GM12878 (cell line): ENCODE measurements around the gene STK39. TPM values are rescaled to one million over a fixed set of nuclear protein-coding genes. Genes with fewer than 3 reads are reported as not detected.

Experiments
- ATAC-seq: fragments of 200-7000 bp; cut with Tn5 transposase; 3 replicates; pipeline ENCODE4 v1.9.1; 2020; ENCODE audit warnings: mild to moderate bottlenecking, moderate library complexity
- BruUV-seq: library from RNA; stranded (reverse); fragments of 400-500 nt; replicated peaks from 2 replicates; lab custom pipeline; 2021; lab: Mats Ljungman, UMichigan
- CTCF ChIA-PET: fragments of 300-600 bp; sonication (Branson Sonifier 250); formaldehyde crosslinking; extraction: SDS; loops from one replicate; lab custom pipeline; 2021; ENCODE audit warnings: inconsistent platforms; lab: Yijun Ruan, JAX
- POLR2A ChIA-PET: fragments of 350-600 bp; formaldehyde crosslinking; extraction: SDS; loops from one replicate; lab custom pipeline; 2021; ENCODE audit warnings: inconsistent platforms; lab: Charles Lee
- RAD21 ChIA-PET: fragments of 300-600 bp; sonication (Branson Sonifier 250); formaldehyde crosslinking; loops from one replicate; lab custom pipeline; 2023; ENCODE audit warnings: antibody characterized with exemption; ENCODE audit not compliant: unreplicated experiment; lab: Charles Lee
- SMC1A ChIA-PET: fragments of 300-600 bp; sonication (Branson Sonifier 250); formaldehyde crosslinking; loops from one replicate; lab custom pipeline; 2023; ENCODE audit not compliant: unreplicated experiment, uncharacterized antibody; lab: Charles Lee
- DNase-seq: peaks from one replicate; pipeline ENCODE4 v3.0.0-alpha.2; 2011; ENCODE audit warnings: low read depth, low spot score
- FAIRE-seq: peaks from 3 replicates; lab custom pipeline; 2011; peaks lifted over from hg19 to GRCh38; lab: Jason Lieb, UNC
- H2AFZ ChIP-seq: 2 replicates; pipeline ENCODE4 v1.6.0; 2011; ENCODE audit warnings: low read depth, low read length, control low read depth; ENCODE audit not compliant: control insufficient read depth
- H3K27ac ChIP-seq: 2 replicates; pipeline ENCODE4 v1.5.1; 2011; ENCODE audit warnings: control low read depth; ENCODE audit not compliant: control insufficient read depth, insufficient read depth
- H3K27me3 ChIP-seq, 2 experiments: replicated peaks in 1 of 2; 2 replicates each; pipeline versions ENCODE4 v1.6.0 to v1.6.1; 2011; ENCODE audit warnings: low read length in 1 of 2; ENCODE audit not compliant: control insufficient read depth in 2 of 2, insufficient read depth in 2 of 2
- H3K36me3 ChIP-seq, 2 experiments: 2 replicates each; pipeline ENCODE4 v1.5.1; 2011; ENCODE audit warnings: low read length in 1 of 2; ENCODE audit not compliant: control insufficient read depth in 2 of 2, insufficient read depth in 2 of 2
- H3K4me1 ChIP-seq: 2 replicates; pipeline ENCODE4 v1.6.1; 2011; ENCODE audit warnings: mild to moderate bottlenecking, low read length, moderate library complexity, mixed read lengths; ENCODE audit not compliant: control insufficient read depth, insufficient read depth
- H3K4me2 ChIP-seq: 2 replicates; pipeline ENCODE4 v1.6.0; 2011; ENCODE audit warnings: control low read depth; ENCODE audit not compliant: control insufficient read depth, insufficient read depth
- H3K4me3 ChIP-seq: fragments of 200-600 bp; sonication (generic); 2 replicates; pipeline ENCODE4 v1.5.1; 2016
- H3K79me2 ChIP-seq: 2 replicates; pipeline ENCODE4 v1.6.0; 2011; ENCODE audit warnings: low read length; ENCODE audit not compliant: control insufficient read depth, insufficient read depth
- H3K9ac ChIP-seq: 2 replicates; pipeline ENCODE4 v1.8.0; 2011; ENCODE audit warnings: low read length, control low read depth, mixed read lengths; ENCODE audit not compliant: control insufficient read depth, insufficient read depth
- H3K9me3 ChIP-seq: replicated peaks from 3 replicates; pipeline ENCODE4 v1.5.1; 2011; ENCODE audit warnings: mild to moderate bottlenecking, low read length; ENCODE audit not compliant: control insufficient read depth, insufficient read depth
- H4K20me1 ChIP-seq: 2 replicates; pipeline ENCODE4 v1.6.0; 2011; ENCODE audit not compliant: control insufficient read depth, insufficient read depth
- CEBPZ ChIP-seq: fragments of 150-350 bp; IDR thresholded peaks from 2 replicates; pipeline ENCODE4 v1.6.1; 2016; ENCODE audit warnings: low read depth, low read length
- CREB1 ChIP-seq: IDR thresholded peaks from 2 replicates; pipeline ENCODE4 v1.6.1; 2012; ENCODE audit warnings: low read depth, mild to moderate bottlenecking, inconsistent platforms
- EGR1 ChIP-seq, 2 experiments: IDR thresholded peaks; 1 replicate in 1 of 2; 2 replicates in 1 of 2; pipeline ENCODE4 v1.6.1; 2011 to 2012; ENCODE audit warnings: low read depth in 2 of 2, low read length in 2 of 2, borderline replicate concordance in 1 of 2, mild to moderate bottlenecking in 1 of 2, moderate library complexity in 1 of 2
- KAT2A ChIP-seq: conservative IDR thresholded peaks from 2 replicates; pipeline ENCODE4 v1.6.1; 2011; ENCODE audit warnings: low read depth, low read length; ENCODE audit not compliant: control insufficient read depth
- PAX5 ChIP-seq: IDR thresholded peaks from 2 replicates; pipeline ENCODE4 v1.6.1; 2011; ENCODE audit warnings: low read depth, low read length, borderline replicate concordance
- PML ChIP-seq: IDR thresholded peaks from 2 replicates; pipeline ENCODE4 v1.6.1; 2012; ENCODE audit warnings: low read length, inconsistent platforms
- REST ChIP-seq: IDR thresholded peaks from 2 replicates; pipeline ENCODE4 v1.6.1; 2012; ENCODE audit warnings: mild to moderate bottlenecking, low read depth, low read length
- SMARCA5 ChIP-seq: fragments of 450-650 bp; IDR thresholded peaks from 2 replicates; pipeline ENCODE4 v1.6.1; 2017; ENCODE audit warnings: mild to moderate bottlenecking
- WGBS: methylation state at CpG from one replicate; pipeline ENCODE4 v1.1.6; 2016; ENCODE audit warnings: low lambda C conversion rate; ENCODE audit not compliant: insufficient replicate concordance, insufficient coverage; ENCODE audit errors: missing lambda C conversion rate; 5-methylcytosine and 5-hydroxymethylcytosine counted together
- in situ Hi-C: fragments of 300-500 bp; cut with MboI; formaldehyde crosslinking; loops from 9 replicates; pipeline ENCODE4 v1.14.3; 2018; ENCODE audit warnings: mixed read lengths
- intact Hi-C: fragments of 100-400 bp; cut with micrococcal nuclease; formaldehyde crosslinking; loops from one replicate; pipeline ENCODE4 v1.14.2; 2022; ENCODE audit not compliant: unreplicated experiment
- polyA plus RNA-seq, 11 experiments: library from polyadenylated mRNA; depleted of rRNA in 4 of 11; unstranded in 6 of 11; stranded (reverse) in 5 of 11; fragments of >200 nt; fragmentation: Nextera tagmentation in 4 of 11; fragmentation: Illumina TruSeq in 1 of 11; extraction: Ambion mirVana in 4 of 11; extraction: Trizol in 1 of 11; gene quantifications; 1 replicate in 1 of 11; 2 replicates in 10 of 11; pipeline versions ENCODE4 v1.2.1 to v1.2.3, GENCODE V29; 2011 to 2016; ENCODE audit warnings: inconsistent platforms in 2 of 11, missing spikeins in 2 of 11, low read depth in 1 of 11
- total RNA-seq, 4 experiments: library from RNA; depleted of rRNA in 3 of 4; stranded (reverse); fragments of >200 nt in 3 of 4; fragmentation: Illumina TruSeq in 1 of 4; extraction: Trizol in 1 of 4; gene quantifications; 2 replicates each; pipeline versions ENCODE4 v1.2.1 to v1.2.3, GENCODE V29; 2013 to 2021
- TF ChIP-seq, protein P1 (sequence below): fragments of 450-650 bp; IDR thresholded peaks from 2 replicates; pipeline ENCODE4 v1.6.1; 2016; ENCODE audit warnings: mild to moderate bottlenecking, moderate library complexity, borderline replicate concordance

STK39 gene
- total and polyA plus RNA-seq, 10 of the 15 experiments (the other 5 are each of a cell fraction or from before 2014, with no cell fraction given): 0.03 to 0.21 (median 0.07) TPM; not detected in 5

GRCh38 chr2:168044579-168044978 is 202.8 kb downstream of the STK39 start (continued):
- TF ChIP-seq PAX5: no peak
- TF ChIP-seq, all 136 proteins: peak for 0

- H3K4me1 ChIP-seq: no peaks in the 10 kb centered on the region
- no peak for ATAC-seq
- H3K27ac ChIP-seq: no peak overlapping the region
- no peak for DNase-seq
- no peak overlapping the region for H3K4me2 ChIP-seq
- no peak overlapping the region for H3K4me3 ChIP-seq
- TF ChIP-seq REST (no peak), CREB1 (no peak), EGR1 (IDR thresholded peaks at IDR 0.05; ENCODE audit: borderline replicate concordance in 1 of 2, low read depth in 2 of 2, low read length in 2 of 2) (no peak), CEBPZ (no peak), KAT2A (no peak), SMARCA5 (no peak), PML (no peak)
- TF ChIP-seq, protein P1, sequence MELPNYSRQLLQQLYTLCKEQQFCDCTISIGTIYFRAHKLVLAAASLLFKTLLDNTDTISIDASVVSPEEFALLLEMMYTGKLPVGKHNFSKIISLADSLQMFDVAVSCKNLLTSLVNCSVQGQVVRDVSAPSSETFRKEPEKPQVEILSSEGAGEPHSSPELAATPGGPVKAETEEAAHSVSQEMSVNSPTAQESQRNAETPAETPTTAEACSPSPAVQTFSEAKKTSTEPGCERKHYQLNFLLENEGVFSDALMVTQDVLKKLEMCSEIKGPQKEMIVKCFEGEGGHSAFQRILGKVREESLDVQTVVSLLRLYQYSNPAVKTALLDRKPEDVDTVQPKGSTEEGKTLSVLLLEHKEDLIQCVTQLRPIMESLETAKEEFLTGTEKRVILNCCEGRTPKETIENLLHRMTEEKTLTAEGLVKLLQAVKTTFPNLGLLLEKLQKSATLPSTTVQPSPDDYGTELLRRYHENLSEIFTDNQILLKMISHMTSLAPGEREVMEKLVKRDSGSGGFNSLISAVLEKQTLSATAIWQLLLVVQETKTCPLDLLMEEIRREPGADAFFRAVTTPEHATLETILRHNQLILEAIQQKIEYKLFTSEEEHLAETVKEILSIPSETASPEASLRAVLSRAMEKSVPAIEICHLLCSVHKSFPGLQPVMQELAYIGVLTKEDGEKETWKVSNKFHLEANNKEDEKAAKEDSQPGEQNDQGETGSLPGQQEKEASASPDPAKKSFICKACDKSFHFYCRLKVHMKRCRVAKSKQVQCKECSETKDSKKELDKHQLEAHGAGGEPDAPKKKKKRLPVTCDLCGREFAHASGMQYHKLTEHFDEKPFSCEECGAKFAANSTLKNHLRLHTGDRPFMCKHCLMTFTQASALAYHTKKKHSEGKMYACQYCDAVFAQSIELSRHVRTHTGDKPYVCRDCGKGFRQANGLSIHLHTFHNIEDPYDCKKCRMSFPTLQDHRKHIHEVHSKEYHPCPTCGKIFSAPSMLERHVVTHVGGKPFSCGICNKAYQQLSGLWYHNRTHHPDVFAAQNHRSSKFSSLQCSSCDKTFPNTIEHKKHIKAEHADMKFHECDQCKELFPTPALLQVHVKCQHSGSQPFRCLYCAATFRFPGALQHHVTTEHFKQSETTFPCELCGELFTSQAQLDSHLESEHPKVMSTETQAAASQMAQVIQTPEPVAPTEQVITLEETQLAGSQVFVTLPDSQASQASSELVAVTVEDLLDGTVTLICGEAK: no peak
- TF ChIP-seq, all 136 proteins: peak for 0
- Histone ChIP-seq H2AFZ (no peak overlapping the region), H3K27me3 (no peaks in the 10 kb centered on the region), H4K20me1 (no peaks in the 10 kb centered on the region), H3K9ac (no peak overlapping the region), H3K79me2 (no peaks in the 10 kb centered on the region), H3K36me3 (no peaks in the 10 kb centered on the region), H3K9me3 (no peaks in the 10 kb centered on the region)
- RAD21 ChIA-PET: no interaction called here
- intact Hi-C loops (no loop called here), in situ Hi-C loops (no loop called here)
- POLR2A ChIA-PET: no interaction called here
- BruUV-seq: no TSS peak
- no peak for FAIRE-seq
- CTCF ChIA-PET: no interaction called here
- SMC1A ChIA-PET: interaction anchor here (0.6 kb wide), 1 partner anchor 61 kb away, joined by 3 read pairs; no protein-coding TSS in a partner anchor
- 40% methylated on average over 2 of the region's 2 CpGs for WGBS
Measured at GRCh38 chr2:168044176-168044575, 203.2 kb downstream of the STK39 start.
